ENCODE results near the gene KRAS.

KRAS gene

DNA sequence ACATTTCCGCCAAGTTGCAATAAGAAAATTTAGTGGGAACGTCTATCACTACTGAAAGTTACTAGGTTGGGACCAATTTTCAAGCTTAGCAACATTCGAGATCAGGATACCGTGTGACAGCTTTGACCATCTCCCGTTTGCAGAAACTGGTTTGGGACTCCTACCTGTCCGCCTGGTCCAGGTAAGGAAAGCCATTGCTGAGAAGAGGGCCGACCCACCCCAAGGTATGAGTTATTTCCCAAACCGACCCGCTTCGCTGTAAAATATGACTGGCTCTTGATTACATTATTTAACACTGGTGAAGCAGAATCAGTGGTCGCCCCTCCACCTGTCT is 56.0 kb downstream of the KRAS start:
- no peak for DNase-seq

DNA sequence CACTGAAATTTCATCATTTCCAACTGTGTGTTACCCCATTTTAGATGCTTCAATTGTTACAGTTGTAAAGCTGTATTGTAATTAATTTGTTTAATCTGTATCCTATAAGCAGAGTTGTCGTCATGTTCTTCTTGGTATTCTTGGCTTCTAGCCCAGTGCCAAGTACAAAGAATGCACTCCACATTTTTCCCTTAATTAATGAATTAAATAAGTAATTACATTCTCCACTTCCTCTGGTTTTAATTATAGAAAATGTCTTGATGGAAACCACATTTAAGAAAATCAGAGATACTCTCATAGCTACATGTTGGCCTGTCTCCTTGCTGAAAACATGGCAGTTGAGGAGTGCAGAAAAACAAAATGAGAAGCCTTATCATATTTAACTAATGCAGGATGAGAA is 56.5 kb downstream of the KRAS start:
- no peak for DNase-seq

DNA sequence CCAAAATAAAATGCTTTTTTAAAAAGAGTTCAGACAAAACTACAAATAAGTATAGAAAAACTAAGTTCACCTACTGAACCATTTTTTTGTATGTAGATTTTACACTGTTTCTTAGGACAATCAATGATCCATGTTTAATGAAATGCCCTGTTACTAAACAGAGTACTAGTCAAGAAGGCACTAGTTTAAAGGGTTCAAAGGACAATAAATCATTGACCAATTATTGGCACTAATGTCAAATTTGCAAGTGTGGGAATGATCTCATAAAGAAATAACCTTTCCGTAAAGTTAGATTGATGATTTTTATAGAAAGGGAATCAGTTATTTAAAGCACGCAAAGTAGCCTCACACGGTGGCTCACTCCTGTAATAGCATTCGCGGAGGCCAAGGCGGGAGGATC is 59.9 kb downstream of the KRAS start:
- DNase-seq = no peak

DNA sequence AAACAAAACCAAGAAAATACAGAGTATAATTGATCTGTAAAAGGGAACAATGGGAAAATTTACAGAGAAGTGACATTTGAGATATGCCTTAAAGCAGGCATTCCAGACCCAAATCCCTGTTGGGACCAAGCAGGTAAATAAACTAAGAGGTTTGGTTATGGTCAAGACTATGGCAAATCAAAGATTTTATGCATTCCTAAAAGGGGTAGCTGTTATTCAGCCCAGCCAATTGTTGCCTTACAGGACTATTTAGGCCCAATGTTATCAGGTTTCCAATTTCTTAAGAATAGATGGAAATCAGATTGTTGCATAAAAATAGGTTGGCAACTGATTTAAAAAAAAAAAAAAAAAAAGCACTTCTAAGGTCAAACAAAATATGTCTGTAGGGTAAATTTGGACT is 61.1 kb downstream of the KRAS start:
- DNase-seq = no peak

DNA sequence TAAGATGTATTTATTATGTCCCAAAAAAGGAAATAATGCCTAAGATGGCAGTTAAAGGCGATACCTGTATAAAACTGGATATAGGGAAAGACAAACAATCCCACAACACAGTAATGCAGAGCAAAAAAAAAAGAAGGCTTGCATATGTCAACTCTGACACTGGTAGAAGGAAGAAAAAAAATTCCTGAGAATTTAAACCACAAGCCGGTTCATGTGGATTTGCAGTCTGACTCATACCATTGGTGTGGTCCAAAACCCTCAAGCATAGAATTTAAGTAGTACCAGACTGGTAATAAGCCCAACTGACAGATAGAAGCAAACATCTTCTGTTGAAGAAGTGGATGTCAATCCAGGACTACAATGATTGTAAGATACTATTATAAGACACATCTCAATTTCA is 62.9 kb downstream of the KRAS start:
- no peak for DNase-seq

DNA sequence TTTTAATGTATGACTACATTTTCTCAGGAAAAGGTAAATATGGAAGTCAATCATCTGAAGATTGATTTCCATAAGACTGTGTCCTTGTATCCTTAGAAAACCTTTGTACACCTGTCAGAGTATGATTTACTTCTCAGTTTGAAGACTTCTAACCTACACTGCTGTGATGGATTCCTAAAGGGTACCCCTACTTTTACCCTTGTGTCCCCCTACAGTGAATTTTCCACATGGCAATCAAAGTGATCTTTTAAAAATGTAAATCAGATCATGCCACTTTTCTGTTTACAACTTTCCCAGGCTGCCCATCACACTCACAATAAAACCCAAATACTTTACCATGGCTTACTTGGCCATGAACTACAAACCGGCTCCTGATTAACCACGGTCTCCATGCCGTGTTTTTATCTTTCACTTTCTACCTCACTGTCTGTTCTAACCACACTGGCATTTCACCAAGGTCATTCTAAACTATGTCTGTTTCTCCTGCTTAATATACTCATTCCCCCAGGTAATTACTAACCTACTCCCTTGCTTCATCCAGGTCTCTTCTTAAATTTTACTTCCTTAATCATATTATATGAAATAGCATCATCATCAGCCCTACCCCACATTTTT is 63.8 kb downstream of the KRAS start:
- DNase-seq = peak; percentile 28

DNA sequence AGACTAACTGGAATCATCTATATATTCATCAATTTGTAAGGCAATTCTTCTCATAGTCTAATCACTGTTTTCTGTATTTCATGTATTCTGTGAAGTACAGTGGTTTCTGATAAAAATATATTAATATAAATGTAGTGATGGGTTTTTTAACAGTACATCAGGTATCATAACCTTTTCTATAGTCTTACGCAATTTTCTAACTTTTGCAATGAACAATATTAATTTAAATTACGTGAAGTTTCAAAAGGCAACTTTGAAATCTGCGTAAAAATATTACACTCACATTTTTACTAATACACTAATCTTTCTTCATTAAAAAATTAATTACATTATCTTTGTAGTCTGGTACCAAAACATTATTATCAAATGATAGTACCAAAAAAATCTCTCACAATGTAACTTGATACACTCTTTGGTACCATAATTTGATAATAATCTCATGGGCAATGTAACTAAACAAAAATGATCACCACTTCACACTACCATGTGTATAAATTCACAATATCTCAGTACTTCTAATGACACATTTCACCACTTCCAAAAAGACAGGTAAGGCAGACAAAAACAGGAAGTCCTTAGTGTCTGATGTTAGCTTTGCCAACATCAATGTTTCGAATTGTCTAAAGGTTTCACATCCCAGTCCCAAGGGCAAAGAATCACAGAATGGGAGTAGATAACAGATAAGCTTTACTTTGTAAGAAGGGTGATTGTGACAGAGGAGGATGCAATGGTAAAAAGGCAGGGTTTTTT is 64.5 kb downstream of the KRAS start:
- DNase-seq = no peak

DNA sequence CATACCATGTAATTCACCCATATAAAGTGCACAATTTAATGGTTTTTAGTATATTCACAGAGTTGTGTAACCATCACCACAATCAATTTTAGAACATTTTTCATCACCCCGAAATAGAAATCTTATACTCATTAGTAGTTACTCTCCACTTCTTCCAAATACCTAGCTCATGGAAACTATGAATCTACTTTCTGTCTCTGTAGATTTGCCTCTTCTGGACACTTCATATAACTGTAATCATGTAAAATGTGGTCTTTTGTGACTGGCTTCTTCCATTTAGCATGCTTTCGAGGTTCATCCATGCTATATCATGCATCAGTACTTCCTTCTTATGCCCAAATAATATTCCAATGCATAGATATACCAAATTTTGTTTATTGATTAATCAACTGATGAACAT is 66.6 kb downstream of the KRAS start:
- DNase-seq = no peak

DNA sequence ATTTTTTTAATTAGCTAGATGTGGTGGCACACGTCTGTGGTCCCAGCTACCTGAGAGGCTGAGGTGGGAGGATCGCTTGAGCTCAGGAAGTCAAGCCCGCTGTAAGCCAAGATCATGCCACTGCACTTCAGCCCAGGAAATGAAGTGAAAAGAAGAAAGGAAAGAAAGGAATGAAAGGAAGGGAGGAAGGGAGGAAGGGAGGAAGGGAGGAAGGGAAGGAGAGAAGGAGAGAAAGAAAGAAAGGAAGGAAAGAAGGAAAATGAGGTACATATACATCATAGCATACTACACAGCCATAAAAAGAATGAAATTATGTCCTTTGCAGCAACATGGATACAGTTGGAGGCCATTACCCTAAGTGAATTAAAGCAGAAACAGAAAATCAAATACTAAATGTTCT is 68.0 kb downstream of the KRAS start:
- DNase-seq = no peak

DNA sequence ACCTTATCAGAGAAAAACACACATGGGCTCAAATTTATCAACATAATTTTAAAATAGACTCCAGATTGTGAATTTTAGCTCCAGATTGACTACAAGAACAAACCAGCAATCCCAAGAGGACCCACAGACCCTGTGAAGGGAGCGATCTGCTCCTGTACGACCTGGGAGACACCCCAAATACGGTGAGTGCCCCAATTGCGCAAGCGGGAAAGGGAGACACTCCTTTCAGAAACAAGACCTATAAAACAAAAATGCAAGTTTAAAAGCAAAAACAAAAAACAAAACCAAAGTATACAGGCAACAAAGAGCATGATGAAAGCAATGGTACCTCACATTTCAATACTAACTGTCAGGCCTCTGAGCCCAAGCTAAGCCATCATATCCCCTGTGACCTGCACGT is 87.9 kb downstream of the KRAS start:
- no peak for DNase-seq

DNA sequence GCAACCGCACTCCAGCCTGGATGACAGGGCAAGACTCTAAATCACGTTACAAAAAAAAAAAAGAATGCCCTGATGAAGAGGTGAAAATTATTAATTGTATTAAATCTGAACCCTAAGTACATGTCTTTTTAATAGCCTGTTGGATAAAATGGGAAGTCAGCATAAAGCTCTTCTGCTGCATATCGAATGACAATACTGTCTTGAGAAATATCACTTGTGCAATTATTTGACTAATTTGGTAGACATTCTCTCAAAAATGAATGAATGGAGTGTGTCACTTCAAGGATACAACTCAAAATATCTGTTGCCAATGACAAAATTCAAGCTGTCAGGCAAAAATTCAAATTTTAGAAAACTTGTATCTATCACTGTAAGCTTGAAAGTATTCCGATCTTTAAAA is 94.7 kb downstream of the KRAS start:
- no peak for DNase-seq

DNA sequence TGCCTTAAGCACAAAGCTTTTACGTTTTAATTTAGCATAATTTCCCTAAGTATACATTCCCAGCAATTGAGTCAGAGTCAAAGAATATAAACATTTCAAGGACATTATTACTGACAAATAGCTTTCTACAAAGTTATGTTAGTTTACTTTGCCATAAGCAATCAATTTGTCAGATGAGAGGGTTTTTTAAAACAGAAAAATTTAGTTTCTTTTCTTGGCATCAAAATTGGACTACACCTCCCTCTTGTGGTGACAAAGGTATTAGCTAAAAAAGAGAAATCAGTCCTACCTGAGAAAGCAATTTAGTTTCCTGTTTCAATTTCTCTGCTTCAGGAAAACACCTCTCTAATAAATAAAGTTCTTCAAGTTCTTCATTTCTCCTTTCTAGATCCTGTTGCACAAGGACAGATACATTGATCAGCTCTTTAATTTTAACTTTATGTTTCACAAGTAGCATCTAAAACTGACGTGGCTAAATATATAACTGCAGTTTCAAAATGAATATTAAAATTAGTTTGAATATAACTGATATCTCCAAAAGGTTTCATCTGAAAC is 95.6 kb downstream of the KRAS start:
- DNase-seq = no peak

All from CD4-positive, alpha-beta T cell treated with Interleukin-17A for 4 hours (primary cell).